ENCODE results near the gene CCDC57. TPM values are rescaled to one million over a fixed set of nuclear protein-coding genes. Genes with fewer than 3 reads are reported as not detected.

Gene CCDC57
- total RNA-seq, 4 donors from 2014 or later = 14.8 to 32.0 (median 21.9) TPM

DNA sequence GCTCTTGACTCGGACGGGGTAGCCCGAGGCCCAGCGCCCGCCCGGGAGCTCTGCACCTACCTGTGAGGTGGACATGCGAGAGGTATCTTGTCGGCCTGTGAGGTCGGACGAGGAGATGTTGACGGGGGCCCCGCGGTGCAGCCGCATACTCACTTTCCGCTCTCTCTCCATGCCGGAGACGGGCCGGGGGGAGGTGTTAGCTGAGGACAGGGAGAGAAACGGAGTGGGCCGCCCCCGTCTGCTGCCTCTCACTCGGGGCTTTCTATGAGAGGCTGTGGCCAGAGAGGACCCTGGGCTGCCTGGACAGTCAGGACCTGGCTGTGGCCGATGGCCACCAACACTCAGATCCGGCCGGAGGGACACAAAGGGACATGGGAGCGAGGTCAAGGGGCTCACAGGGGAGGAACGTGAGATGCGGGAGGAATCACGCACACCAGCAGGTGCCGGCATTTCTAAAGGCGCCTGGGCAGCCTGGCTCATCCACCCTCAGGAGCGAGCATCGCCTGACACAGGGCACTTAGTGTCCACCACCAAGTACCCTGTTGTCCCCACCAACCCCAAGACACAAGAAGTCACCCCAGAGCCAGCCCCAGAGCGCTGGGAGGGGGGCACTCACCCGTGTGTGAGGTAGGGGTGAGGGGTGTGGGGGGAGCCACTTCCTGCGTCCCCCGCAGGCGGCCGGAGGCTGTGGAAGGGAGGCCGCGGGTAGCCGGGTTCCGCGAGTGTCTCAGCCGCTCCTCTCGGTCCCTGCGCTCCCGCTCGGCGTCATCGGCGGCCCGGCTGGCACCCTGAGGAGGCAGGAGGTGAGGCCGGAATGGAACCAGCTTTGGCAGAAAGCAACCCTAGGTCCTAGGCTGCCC, 36.4 kb upstream of the CCDC57 start:
- DNase-seq (ENCODE audit: low spot score) = no peak
- no peak for ATAC-seq (ENCODE audit: low FRiP score)
- TF ChIP-seq, protein P1, sequence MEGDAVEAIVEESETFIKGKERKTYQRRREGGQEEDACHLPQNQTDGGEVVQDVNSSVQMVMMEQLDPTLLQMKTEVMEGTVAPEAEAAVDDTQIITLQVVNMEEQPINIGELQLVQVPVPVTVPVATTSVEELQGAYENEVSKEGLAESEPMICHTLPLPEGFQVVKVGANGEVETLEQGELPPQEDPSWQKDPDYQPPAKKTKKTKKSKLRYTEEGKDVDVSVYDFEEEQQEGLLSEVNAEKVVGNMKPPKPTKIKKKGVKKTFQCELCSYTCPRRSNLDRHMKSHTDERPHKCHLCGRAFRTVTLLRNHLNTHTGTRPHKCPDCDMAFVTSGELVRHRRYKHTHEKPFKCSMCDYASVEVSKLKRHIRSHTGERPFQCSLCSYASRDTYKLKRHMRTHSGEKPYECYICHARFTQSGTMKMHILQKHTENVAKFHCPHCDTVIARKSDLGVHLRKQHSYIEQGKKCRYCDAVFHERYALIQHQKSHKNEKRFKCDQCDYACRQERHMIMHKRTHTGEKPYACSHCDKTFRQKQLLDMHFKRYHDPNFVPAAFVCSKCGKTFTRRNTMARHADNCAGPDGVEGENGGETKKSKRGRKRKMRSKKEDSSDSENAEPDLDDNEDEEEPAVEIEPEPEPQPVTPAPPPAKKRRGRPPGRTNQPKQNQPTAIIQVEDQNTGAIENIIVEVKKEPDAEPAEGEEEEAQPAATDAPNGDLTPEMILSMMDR (IDR thresholded peaks at IDR 0.05) = no peak

DNA sequence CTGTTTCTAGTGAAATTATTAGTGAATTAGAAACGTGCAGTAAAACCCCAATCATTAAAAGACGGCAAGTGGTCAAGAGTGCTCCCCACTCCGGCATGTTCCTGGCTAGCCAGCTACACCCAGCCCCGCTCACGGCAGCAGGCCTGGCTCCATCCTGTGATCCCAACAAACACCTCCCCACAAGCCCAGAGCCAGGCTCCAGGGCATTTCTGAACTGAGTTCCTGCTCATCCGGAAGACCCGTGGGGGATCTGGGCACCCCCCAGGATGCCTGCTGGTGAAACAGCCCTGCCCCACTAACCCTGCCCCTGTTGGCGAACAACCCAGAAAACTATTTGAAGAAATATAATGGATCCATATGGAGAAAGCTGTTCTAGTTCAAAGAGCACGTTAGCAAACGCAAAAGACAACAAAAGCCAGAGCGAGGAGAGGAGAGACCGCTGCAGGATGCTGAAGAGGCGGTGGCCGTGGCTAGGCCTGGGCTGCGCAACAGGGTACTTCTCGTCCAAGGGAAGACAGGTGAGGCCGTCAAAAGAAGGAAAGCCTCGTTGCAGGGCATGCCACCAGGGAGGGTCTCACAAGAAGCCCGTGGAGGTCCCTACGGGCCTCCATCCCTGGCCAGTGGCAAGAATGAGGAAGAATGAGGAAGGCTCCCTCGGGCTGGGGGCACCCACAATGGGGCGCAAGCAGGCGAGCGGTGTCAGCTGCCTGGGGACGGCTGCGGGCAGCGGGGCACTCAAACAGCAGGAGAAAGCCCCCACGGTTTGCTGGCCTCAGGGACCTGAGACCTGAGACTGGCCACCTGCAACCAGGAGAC, 35.4 kb upstream of the CCDC57 start:
- TF ChIP-seq, protein P1 (IDR thresholded peaks at IDR 0.05) = no peak
- DNase-seq (ENCODE audit: low spot score) = no peak

DNA sequence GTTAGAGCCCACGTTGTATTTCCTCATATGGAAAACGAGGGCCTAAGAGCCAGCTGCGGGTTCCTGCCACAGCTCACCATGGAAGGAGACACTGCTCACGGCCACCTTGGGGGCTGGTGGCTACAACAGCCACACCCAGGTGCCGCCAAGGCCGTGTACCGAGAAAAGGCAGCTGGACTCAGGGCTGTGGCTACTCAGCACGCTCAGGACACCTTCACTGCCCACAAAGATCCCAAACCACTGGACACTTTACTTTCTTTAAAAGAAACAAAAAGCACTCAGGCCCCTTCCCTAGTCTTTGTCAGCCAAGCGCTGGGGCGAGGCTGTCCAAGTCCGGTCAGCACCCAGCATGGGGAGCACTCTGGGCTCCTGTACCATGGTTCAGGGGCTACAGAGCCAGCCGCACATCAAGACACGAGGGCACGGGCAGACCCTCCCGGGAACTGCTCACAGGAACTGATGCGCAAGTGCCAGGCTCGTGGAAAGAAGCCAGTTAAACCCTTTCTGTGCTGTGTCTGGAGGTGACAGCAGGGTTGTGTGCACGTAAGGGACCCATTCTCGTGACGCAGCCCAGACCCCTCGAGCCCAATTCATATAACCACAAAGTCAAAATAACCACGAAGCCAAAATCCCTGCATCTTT, 34.7 kb upstream of the CCDC57 start:
- TF ChIP-seq, protein P1 (IDR thresholded peaks at IDR 0.05) = no peak
- ATAC-seq (ENCODE audit: low FRiP score) (no peak), DNase-seq (ENCODE audit: low spot score) (no peak)

More for the DNA sequence above, 35.4 kb upstream of the CCDC57 start:
- no peak for ATAC-seq (ENCODE audit: low FRiP score)

DNA sequence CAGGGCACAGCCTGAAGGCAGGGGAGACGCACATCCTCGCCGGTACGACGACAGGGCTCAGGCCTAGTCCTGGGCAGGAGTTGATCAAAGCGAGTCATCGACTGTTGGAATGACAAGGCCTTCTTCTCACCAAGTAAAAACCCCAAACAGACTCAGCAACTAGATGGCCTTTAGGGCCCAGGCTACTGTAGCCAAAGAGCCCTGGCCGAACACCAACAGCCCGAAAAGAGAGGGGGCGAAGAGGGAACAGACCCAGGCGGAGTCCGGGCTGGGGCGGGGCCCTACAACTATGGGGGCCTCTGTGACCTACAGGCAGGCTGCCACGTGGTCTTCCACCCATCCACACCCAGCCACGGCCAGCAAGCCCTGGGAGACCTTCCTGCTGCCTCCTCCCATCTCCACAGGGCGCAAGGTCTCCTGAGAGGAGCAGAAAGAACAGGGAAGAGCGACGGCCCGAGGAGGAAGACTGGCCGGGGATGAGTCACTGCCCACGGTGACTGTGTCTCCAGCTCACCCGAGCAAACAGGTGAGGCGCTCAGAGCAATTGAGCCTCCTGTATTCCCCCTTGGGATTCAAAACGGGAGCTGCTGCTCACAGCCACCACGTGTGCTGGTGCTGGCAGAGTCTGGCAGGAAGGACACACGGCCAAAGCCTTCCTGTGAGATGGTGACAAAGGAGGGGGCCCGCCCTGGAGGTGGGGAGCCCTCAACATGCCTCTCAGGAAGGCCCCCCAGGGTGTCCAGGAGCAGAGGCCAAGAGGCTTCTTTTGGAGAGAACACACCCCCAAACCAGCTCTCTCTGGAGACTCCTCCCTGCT, 33.9 kb upstream of the CCDC57 start:
- TF ChIP-seq, protein P1 (IDR thresholded peaks at IDR 0.05) = no peak
- peak; percentile 4 for ATAC-seq (ENCODE audit: low FRiP score)
- no peak for DNase-seq (ENCODE audit: low spot score)

DNA sequence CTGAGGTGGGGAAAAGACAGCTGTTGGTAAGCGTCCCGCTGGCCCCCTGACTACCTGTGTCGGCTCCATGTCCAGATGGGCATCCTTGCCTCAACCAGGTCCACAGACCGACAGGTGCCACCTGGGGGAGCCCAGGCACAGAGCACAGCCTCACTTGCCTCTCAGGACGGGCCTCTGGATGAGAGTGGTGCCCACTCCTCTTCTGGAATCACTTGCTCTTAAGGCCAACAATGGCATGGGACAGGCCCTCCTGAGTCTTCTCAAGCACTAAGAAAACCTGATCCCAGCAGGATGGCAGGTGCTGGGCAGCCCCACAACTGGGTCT, 33.4 kb upstream of the CCDC57 start:
- ATAC-seq (ENCODE audit: low FRiP score) (no peak), DNase-seq (ENCODE audit: low spot score) (no peak)
- TF ChIP-seq, protein P1 (IDR thresholded peaks at IDR 0.05) = no peak
